ENCODE results near the gene EXOC6B.

- TF ChIP-seq JUN (IDR thresholded peaks at IDR 0.05) (no peak), SMC3 (IDR thresholded peaks at IDR 0.05) (no peak), CHD2 (IDR thresholded peaks at IDR 0.05; ENCODE audit: low read length, partially characterized antibody) (no peak), POLR2A (IDR thresholded peaks at IDR 0.05; ENCODE audit: low read length) (no peak), ELK1 (IDR thresholded peaks at IDR 0.05; ENCODE audit: low read depth, low read length) (no peak), ESRRA (IDR thresholded peaks at IDR 0.05; ENCODE audit: borderline replicate concordance, low read length) (no peak), NR3C1 (IDR thresholded peaks at IDR 0.05) (no peak), CEBPB (IDR thresholded peaks at IDR 0.05) (no peak), KDM1A (IDR thresholded peaks at IDR 0.05; ENCODE audit: low read depth) (no peak), RFX5 (IDR thresholded peaks at IDR 0.05) (no peak)
- TF ChIP-seq, protein P1, sequence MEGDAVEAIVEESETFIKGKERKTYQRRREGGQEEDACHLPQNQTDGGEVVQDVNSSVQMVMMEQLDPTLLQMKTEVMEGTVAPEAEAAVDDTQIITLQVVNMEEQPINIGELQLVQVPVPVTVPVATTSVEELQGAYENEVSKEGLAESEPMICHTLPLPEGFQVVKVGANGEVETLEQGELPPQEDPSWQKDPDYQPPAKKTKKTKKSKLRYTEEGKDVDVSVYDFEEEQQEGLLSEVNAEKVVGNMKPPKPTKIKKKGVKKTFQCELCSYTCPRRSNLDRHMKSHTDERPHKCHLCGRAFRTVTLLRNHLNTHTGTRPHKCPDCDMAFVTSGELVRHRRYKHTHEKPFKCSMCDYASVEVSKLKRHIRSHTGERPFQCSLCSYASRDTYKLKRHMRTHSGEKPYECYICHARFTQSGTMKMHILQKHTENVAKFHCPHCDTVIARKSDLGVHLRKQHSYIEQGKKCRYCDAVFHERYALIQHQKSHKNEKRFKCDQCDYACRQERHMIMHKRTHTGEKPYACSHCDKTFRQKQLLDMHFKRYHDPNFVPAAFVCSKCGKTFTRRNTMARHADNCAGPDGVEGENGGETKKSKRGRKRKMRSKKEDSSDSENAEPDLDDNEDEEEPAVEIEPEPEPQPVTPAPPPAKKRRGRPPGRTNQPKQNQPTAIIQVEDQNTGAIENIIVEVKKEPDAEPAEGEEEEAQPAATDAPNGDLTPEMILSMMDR (IDR thresholded peaks at IDR 0.05): no peak
- TF ChIP-seq, protein P2, sequence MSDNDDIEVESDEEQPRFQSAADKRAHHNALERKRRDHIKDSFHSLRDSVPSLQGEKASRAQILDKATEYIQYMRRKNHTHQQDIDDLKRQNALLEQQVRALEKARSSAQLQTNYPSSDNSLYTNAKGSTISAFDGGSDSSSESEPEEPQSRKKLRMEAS (IDR thresholded peaks at IDR 0.05): no peak
- TF ChIP-seq, protein P3, sequence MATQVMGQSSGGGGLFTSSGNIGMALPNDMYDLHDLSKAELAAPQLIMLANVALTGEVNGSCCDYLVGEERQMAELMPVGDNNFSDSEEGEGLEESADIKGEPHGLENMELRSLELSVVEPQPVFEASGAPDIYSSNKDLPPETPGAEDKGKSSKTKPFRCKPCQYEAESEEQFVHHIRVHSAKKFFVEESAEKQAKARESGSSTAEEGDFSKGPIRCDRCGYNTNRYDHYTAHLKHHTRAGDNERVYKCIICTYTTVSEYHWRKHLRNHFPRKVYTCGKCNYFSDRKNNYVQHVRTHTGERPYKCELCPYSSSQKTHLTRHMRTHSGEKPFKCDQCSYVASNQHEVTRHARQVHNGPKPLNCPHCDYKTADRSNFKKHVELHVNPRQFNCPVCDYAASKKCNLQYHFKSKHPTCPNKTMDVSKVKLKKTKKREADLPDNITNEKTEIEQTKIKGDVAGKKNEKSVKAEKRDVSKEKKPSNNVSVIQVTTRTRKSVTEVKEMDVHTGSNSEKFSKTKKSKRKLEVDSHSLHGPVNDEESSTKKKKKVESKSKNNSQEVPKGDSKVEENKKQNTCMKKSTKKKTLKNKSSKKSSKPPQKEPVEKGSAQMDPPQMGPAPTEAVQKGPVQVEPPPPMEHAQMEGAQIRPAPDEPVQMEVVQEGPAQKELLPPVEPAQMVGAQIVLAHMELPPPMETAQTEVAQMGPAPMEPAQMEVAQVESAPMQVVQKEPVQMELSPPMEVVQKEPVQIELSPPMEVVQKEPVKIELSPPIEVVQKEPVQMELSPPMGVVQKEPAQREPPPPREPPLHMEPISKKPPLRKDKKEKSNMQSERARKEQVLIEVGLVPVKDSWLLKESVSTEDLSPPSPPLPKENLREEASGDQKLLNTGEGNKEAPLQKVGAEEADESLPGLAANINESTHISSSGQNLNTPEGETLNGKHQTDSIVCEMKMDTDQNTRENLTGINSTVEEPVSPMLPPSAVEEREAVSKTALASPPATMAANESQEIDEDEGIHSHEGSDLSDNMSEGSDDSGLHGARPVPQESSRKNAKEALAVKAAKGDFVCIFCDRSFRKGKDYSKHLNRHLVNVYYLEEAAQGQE (IDR thresholded peaks at IDR 0.05): no peak
Measured at GRCh38 chr2:72159211-72159993, 666.4 kb downstream of the EXOC6B start.
